ENCODE data around the gene MED12L. TPM values are rescaled to one million over a fixed set of nuclear protein-coding genes. Genes with fewer than 3 reads are reported as not detected.
"Not testable (repeated sequence)": the region's sequence is repeated elsewhere in the genome, so short reads cannot be mapped to it uniquely, and the experiment has no call there.

MED12L gene
- total and polyA plus RNA-seq, 9 donors, result 0.15 to 2.4 (median 0.75) TPM

GRCh38 chr3:151067158-151067557 is 18.3 kb upstream of the MED12L start:
- no peak for DNase-seq
- no peaks in the 10 kb centered on the region for H3K4me1 ChIP-seq (ENCODE audit: insufficient read depth)
- no peak for TF ChIP-seq CTCF (IDR thresholded peaks at IDR 0.05)
- no peak for TF ChIP-seq EP300 (IDR thresholded peaks at IDR 0.05)
- no peak for TF ChIP-seq POLR2A (IDR thresholded peaks at IDR 0.05)
- intact Hi-C loops (cut with DNase I), result no loop called here
- H3K4me3 ChIP-seq, result no peak overlapping the region
- 69 to 90% (median 81%) methylated on average over 2 of the region's 2 CpGs for WGBS, 3 donors
- H3K27ac ChIP-seq, result no peak overlapping the region
- H3K27me3 ChIP-seq, result no peaks in the 10 kb centered on the region
- H3K36me3 ChIP-seq, result no peaks in the 10 kb centered on the region
- H3K9me3 ChIP-seq, result no peaks in the 10 kb centered on the region

GRCh38 chr3:151072842-151073241 is 12.6 kb upstream of the MED12L start:
- intact Hi-C loops (cut with DNase I); H3K4me1 ChIP-seq (ENCODE audit: insufficient read depth); H3K36me3 ChIP-seq; H3K27me3 ChIP-seq; H3K27ac ChIP-seq; DNase-seq; H3K9me3 ChIP-seq; H3K4me3 ChIP-seq: not testable (repeated sequence)
- WGBS, 3 donors, result 85 to 90% (median 90%) methylated on average over 7 of the region's 7 CpGs

- WGBS, 3 donors, result 21 to 33% (median 26%) methylated on average over 1 of the region's 1 CpG
- Histone ChIP-seq H3K27me3 (no peaks in the 10 kb centered on the region), H3K27ac (no peak overlapping the region), H3K4me1 (ENCODE audit: insufficient read depth) (no peaks in the 10 kb centered on the region), H3K4me3 (no peak overlapping the region), H3K9me3 (no peaks in the 10 kb centered on the region), H3K36me3 (no peaks in the 10 kb centered on the region)
- no peak for DNase-seq
- intact Hi-C loops (cut with DNase I), result no loop called here
- TF ChIP-seq POLR2A (IDR thresholded peaks at IDR 0.05), result no peak
- no peak for TF ChIP-seq CTCF (IDR thresholded peaks at IDR 0.05)
- no peak for TF ChIP-seq EP300 (IDR thresholded peaks at IDR 0.05)
Observed at GRCh38 chr3:151074256-151074655, 11.2 kb upstream of the MED12L start.

GRCh38 chr3:151075869-151076562 is 9.4 kb upstream of the MED12L start:
- no peak for DNase-seq
- WGBS, 3 donors, result 88 to 94% (median 90%) methylated on average over 3 of the region's 3 CpGs

More at GRCh38 chr3:151075869-151076562, 9.4 kb upstream of the MED12L start:
- Histone ChIP-seq H3K9me3 (no peaks in the 10 kb centered on the region), H3K27me3 (no peaks in the 10 kb centered on the region), H3K4me3 (no peak overlapping the region), H3K4me1 (ENCODE audit: insufficient read depth) (no peaks in the 10 kb centered on the region), H3K36me3 (no peaks in the 10 kb centered on the region), H3K27ac (no peak overlapping the region)
- TF ChIP-seq POLR2A (IDR thresholded peaks at IDR 0.05) (no peak), EP300 (IDR thresholded peaks at IDR 0.05) (no peak), CTCF (IDR thresholded peaks at IDR 0.05) (no peak)
- intact Hi-C loops (cut with DNase I), result no loop called here

Data from ovary (tissue), 9 donors.